ENCODE data around the gene EXOC3L1. TPM values are rescaled to one million over a fixed set of nuclear protein-coding genes. Genes with fewer than 3 reads are reported as not detected.

The EXOC3L1 gene
- total RNA-seq, 2 experiments from 2014 or later, result not detected

GRCh38 chr16:67158637-67159600, 31.0 kb downstream of the EXOC3L1 start:
- Histone ChIP-seq H3K79me2 (ENCODE audit: insufficient read depth, low read depth, low read length) (no peaks in the 10 kb centered on the region), H3K9me3 (ENCODE audit: low read length) (no peaks in the 10 kb centered on the region), H3K4me2 (ENCODE audit: low read length) (peak overlapping the region; percentile 98), H3K4me3 (ENCODE audit: low read depth, low read length, poor library complexity, severe bottlenecking) (peak overlapping the region; percentile 89), H3K9me2 (ENCODE audit: insufficient read depth, low read length) (no peaks in the 10 kb centered on the region), H3K27ac (ENCODE audit: low read depth, low read length, poor library complexity, severe bottlenecking) (peak overlapping the region; percentile 10), H2AFZ (ENCODE audit: low read length) (peak overlapping the region; percentile 81; the same call in 1 of the 2 replicates), H3K4me1 (ENCODE audit: insufficient read depth, low read length, poor library complexity, severe bottlenecking) (peaks cover 21% of the 10 kb centered on the region), H3K36me3 (ENCODE audit: insufficient read depth, low read length) (no peaks in the 10 kb centered on the region), H4K20me1 (ENCODE audit: insufficient read depth, low read length) (no peaks in the 10 kb centered on the region)
- CTCF ChIA-PET (ENCODE audit: unreplicated experiment), result interaction anchor here (1.0 kb wide), 1 partner anchor 9 kb away, joined by 7 read pairs; no protein-coding TSS in a partner anchor
- no TSS peak for BruUV-seq (replicated peaks)
- DNase-seq (ENCODE audit: low spot score), result peak; percentile 71
- intact Hi-C loops (cut with micrococcal nuclease; ENCODE audit: unreplicated experiment), result loop anchor here (1.0 kb wide), 1 partner anchor 87 kb away; no protein-coding TSS in a partner anchor
- TF ChIP-seq CTCF (conservative IDR thresholded peaks at IDR 0.05; ENCODE audit: low read length), result no peak
- TF ChIP-seq EZH2phosphoT487 (IDR thresholded peaks at IDR 0.05; ENCODE audit: borderline replicate concordance, low read depth, low read length), result no peak
- POLR2A ChIA-PET, result interaction anchor here (0.6 kb wide), 1 partner anchor 344 kb away, joined by 3 read pairs; no protein-coding TSS in a partner anchor

GRCh38 chr16:67157892-67158635, 31.9 kb downstream of the EXOC3L1 start:
- Histone ChIP-seq H3K4me3 (ENCODE audit: low read depth, low read length, poor library complexity, severe bottlenecking) (peak overlapping the region; percentile 89), H3K27ac (ENCODE audit: low read depth, low read length, poor library complexity, severe bottlenecking) (no peak overlapping the region), H3K4me2 (ENCODE audit: low read length) (peak overlapping the region; percentile 98), H3K4me1 (ENCODE audit: insufficient read depth, low read length, poor library complexity, severe bottlenecking) (peaks cover 21% of the 10 kb centered on the region), H3K79me2 (ENCODE audit: insufficient read depth, low read depth, low read length) (no peaks in the 10 kb centered on the region), H3K36me3 (ENCODE audit: insufficient read depth, low read length) (no peaks in the 10 kb centered on the region), H3K9me2 (ENCODE audit: insufficient read depth, low read length) (no peaks in the 10 kb centered on the region), H2AFZ (ENCODE audit: low read length) (no peak overlapping the region), H3K9me3 (ENCODE audit: low read length) (no peaks in the 10 kb centered on the region), H4K20me1 (ENCODE audit: insufficient read depth, low read length) (no peaks in the 10 kb centered on the region)
- TSS peak; percentile 64 for BruUV-seq (replicated peaks)
- TF ChIP-seq EZH2phosphoT487 (IDR thresholded peaks at IDR 0.05; ENCODE audit: borderline replicate concordance, low read depth, low read length) (no peak), CTCF (conservative IDR thresholded peaks at IDR 0.05; ENCODE audit: low read length) (no peak)
- ChIA-PET POLR2A (no interaction called here), CTCF (ENCODE audit: unreplicated experiment) (interaction anchor here (0.8 to 1.0 kb wide), 2 partner anchors 9 to 10 kb away, joined by 3 to 7 read pairs; no protein-coding TSS in a partner anchor)
- intact Hi-C loops (cut with micrococcal nuclease; ENCODE audit: unreplicated experiment), result no loop called here
- no peak for DNase-seq (ENCODE audit: low spot score)

Measured in OCI-LY7 (cell line).